A204.1 (cell line): ENCODE data around the gene ZNF25.
"Not testable (repeated sequence)": the region's sequence is repeated elsewhere in the genome, so short reads cannot be mapped to it uniquely, and the experiment has no call there.

Source experiments
- FAIRE-seq: peaks from 2 replicates; lab custom pipeline; 2012; peaks lifted over from hg19 to GRCh38; lab: Jason Lieb, UNC

Gene ZNF25

DNA sequence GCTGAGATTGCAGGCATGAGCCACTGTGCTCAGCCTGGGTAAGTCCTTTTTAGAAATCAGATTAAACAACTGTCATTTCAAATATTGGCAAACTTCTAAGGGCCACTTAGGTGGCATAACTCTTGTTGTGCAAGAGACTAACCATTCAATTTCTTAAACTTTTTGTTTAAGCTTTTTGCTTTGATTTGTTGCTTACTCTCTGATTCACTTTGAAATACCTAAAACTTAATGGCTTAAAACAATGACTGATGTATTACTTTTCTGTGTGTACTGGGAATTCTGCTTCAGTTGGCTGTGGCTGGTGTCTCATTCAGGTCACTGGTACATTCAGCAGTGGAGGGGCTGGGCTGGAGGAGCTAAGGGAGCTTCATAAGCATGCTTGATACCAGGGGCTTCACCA is 28.9 kb downstream of the ZNF25 start:
- FAIRE-seq, result no peak

DNA sequence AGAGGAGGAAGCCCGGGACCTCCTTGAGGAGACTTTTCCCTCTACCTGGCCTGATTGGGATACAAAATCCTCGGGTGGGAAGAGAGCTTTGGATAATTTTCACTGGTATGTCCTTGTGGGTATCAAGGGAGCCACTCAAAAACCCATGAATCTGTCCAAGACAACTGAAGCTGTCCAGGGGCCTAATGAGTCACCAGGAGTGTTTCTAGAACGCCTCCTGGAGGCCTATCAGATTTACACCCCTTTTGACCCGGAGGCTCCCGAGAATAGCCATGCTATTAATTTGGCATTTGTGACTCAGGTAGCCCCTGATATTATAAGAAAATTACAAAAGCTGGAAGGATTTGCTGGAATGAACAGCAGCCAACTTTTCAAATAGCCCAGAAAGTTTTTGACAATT is 38.6 kb downstream of the ZNF25 start:
- no peak for FAIRE-seq

DNA sequence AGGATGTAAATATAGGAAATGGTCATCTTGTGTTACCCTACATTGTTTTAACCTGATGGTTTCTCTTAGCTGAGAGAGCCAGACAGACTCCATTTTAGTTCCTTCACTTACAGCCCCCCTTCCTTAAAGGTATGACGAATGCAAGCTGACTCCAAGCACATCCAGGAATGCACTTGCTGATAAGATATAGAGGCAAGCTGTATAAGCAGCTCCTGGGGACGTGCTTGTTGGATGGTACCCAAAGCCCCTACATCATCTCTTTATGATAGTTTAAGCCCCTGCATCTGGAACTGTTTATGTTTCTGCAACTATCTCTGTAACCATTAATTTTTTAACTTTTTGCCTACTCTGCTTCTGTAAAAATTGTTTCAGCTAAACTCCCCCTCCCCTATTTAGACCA is 41.7 kb downstream of the ZNF25 start:
- no peak for FAIRE-seq

DNA sequence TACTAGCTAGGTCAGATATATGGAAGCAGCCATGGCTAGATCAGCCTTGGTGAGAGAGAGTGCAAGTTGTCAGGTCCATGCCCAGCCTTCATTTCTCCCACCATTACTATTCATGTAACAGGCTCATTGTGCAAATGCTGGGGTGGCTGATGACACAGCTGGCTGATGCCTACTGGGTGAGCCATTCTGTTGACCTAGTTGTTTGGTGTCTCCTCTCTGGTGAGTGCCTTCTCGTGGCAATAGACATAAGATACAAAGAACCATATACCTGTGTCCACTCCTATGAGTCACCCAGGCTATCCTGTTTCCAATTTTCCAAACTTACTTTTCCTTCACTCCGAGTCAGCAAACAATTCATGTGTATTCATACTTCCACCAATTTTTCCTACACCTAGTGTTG is 46.0 kb downstream of the ZNF25 start:
- no peak for FAIRE-seq

- FAIRE-seq, result not testable (repeated sequence)
Observed at GRCh38 chr10:37908165-37908564, 68.3 kb downstream of the ZNF25 start.

- FAIRE-seq, result no peak
Observed at GRCh38 chr10:37906382-37906781, 70.1 kb downstream of the ZNF25 start.
